Hepatocyte (in vitro differentiated cells): ENCODE measurements around the gene PRELP. TPM values are rescaled to one million over a fixed set of nuclear protein-coding genes. Genes with fewer than 3 reads are reported as not detected.

Experiments used
- DNase-seq: peaks from one replicate; pipeline ENCODE4 v3.0.0-alpha.2; 2016; ENCODE audit warnings: low spot score
- H2AFZ ChIP-seq: fragments of 200-600 bp; sonication (generic); 2 replicates; pipeline ENCODE4 v1.6.0; 2016; ENCODE audit warnings: antibody characterized with exemption, mild to moderate bottlenecking
- H3K27ac ChIP-seq: fragments of 200-600 bp; sonication (generic); 2 replicates; pipeline ENCODE4 v1.5.1; 2016; ENCODE audit warnings: mild to moderate bottlenecking
- H3K27me3 ChIP-seq: fragments of 200-600 bp; sonication (generic); 2 replicates; pipeline ENCODE4 v1.6.1; 2016
- H3K36me3 ChIP-seq: fragments of 200-600 bp; sonication (generic); replicated peaks from 2 replicates; pipeline ENCODE4 v1.5.1; 2016; ENCODE audit warnings: low read depth; ENCODE audit not compliant: insufficient read depth
- H3K4me1 ChIP-seq: fragments of 200-600 bp; sonication (generic); 2 replicates; pipeline ENCODE4 v1.5.1; 2016; ENCODE audit warnings: mild to moderate bottlenecking, moderate library complexity; ENCODE audit not compliant: insufficient read depth
- H3K4me2 ChIP-seq: fragments of 200-600 bp; sonication (generic); 2 replicates; pipeline ENCODE4 v1.6.0; 2016
- H3K4me3 ChIP-seq: fragments of 200-600 bp; sonication (generic); 2 replicates; pipeline ENCODE4 v1.5.1; 2016; ENCODE audit warnings: mild to moderate bottlenecking
- H3K79me2 ChIP-seq: fragments of 200-600 bp; sonication (generic); 2 replicates; pipeline ENCODE4 v1.6.0; 2017; ENCODE audit warnings: mild to moderate bottlenecking
- H3K9me2 ChIP-seq: fragments of 200-600 bp; sonication (generic); replicated peaks from 2 replicates; pipeline ENCODE4 v1.6.0; 2017; ENCODE audit warnings: mild to moderate bottlenecking; ENCODE audit not compliant: insufficient read depth
- H3K9me3 ChIP-seq: fragments of 200-600 bp; sonication (generic); 2 replicates; pipeline ENCODE4 v1.5.1; 2016; ENCODE audit warnings: low read depth, mild to moderate bottlenecking
- H4K20me1 ChIP-seq: fragments of 200-600 bp; sonication (generic); 2 replicates; pipeline ENCODE4 v1.6.0; 2016; ENCODE audit warnings: mild to moderate bottlenecking; ENCODE audit not compliant: insufficient read depth, poor library complexity, severe bottlenecking
- EZH2 ChIP-seq: fragments of 200-600 bp; sonication (generic); IDR thresholded peaks from 2 replicates; pipeline ENCODE4 v1.6.1; 2016; ENCODE audit warnings: antibody characterized with exemption, mild to moderate bottlenecking, borderline replicate concordance
- EZH2phosphoT487 ChIP-seq: fragments of 200-600 bp; sonication (generic); IDR thresholded peaks from one replicate; pipeline ENCODE4 v1.6.1; 2018; ENCODE audit warnings: antibody characterized with exemption, mild to moderate bottlenecking, low read depth, moderate library complexity; ENCODE audit not compliant: unreplicated experiment, severe bottlenecking
- WGBS: methylation state at CpG from one replicate; pipeline ENCODE4 v1.1.6; 2016; ENCODE audit warnings: low lambda C conversion rate; ENCODE audit errors: missing lambda C conversion rate; 5-methylcytosine and 5-hydroxymethylcytosine counted together
- polyA plus RNA-seq: library from polyadenylated mRNA; unstranded; fragments of >200 nt; fragmentation: Nextera tagmentation; extraction: Ambion mirVana; gene quantifications from 2 replicates; pipeline ENCODE4 v1.2.1, GENCODE V29; 2016
- total RNA-seq: library from RNA; depleted of rRNA; stranded (reverse); fragments of >200 nt; gene quantifications from 2 replicates; pipeline ENCODE4 v1.2.3, GENCODE V29; 2014
- TF ChIP-seq, protein P1 (sequence below): fragments of 200-600 bp; sonication (generic); IDR thresholded peaks from 2 replicates; pipeline ENCODE4 v1.5.1; 2016; ENCODE audit warnings: antibody characterized with exemption, mild to moderate bottlenecking; ENCODE audit not compliant: poor library complexity

Gene PRELP
- total and polyA plus RNA-seq, 2 experiments from 2014 or later, result 0.83 to 10.8 TPM

DNA sequence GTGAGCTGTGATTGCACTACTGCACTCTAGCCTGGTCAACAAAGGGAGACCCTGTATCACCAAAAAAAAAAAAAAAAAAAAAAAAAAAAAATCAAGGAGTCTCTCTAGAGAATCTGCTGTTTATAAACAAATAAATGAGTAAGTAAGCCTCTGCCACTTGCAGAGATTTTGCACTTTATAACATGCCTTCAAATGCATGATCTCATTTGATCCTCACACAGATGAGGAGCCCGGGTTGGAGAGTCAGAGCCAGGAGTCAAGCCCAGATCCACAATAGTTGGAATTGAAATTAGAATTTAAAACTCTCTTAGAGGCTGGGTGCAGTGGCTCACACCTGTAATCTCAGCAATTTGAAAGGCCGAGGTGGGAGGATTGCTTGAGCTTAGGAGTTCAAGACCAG lies 4.0 kb downstream of the PRELP start:
- 81% methylated on average over 2 of the region's 2 CpGs for WGBS
- H3K9me3 ChIP-seq, result no peaks in the 10 kb centered on the region
- H3K79me2 ChIP-seq, result no peaks in the 10 kb centered on the region
- H3K36me3 ChIP-seq, result no peaks in the 10 kb centered on the region
- no peaks in the 10 kb centered on the region for H3K9me2 ChIP-seq
- no peaks in the 10 kb centered on the region for H3K27me3 ChIP-seq
- H3K4me1 ChIP-seq, result peaks cover 20% of the 10 kb centered on the region
- H3K4me3 ChIP-seq, result no peak overlapping the region
- TF ChIP-seq EZH2 (no peak), EZH2phosphoT487 (no peak)
- TF ChIP-seq, protein P1, sequence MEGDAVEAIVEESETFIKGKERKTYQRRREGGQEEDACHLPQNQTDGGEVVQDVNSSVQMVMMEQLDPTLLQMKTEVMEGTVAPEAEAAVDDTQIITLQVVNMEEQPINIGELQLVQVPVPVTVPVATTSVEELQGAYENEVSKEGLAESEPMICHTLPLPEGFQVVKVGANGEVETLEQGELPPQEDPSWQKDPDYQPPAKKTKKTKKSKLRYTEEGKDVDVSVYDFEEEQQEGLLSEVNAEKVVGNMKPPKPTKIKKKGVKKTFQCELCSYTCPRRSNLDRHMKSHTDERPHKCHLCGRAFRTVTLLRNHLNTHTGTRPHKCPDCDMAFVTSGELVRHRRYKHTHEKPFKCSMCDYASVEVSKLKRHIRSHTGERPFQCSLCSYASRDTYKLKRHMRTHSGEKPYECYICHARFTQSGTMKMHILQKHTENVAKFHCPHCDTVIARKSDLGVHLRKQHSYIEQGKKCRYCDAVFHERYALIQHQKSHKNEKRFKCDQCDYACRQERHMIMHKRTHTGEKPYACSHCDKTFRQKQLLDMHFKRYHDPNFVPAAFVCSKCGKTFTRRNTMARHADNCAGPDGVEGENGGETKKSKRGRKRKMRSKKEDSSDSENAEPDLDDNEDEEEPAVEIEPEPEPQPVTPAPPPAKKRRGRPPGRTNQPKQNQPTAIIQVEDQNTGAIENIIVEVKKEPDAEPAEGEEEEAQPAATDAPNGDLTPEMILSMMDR, result no peak
- DNase-seq, result no peak
- H3K4me2 ChIP-seq, result no peak overlapping the region
- H4K20me1 ChIP-seq, result no peaks in the 10 kb centered on the region
- no peak overlapping the region for H2AFZ ChIP-seq
- H3K27ac ChIP-seq, result no peak overlapping the region

GRCh38 chr1:203480084-203480483 lies 4.5 kb downstream of the PRELP start:
- DNase-seq, result no peak
- no peaks in the 10 kb centered on the region for H3K9me2 ChIP-seq
- H2AFZ ChIP-seq, result no peak overlapping the region
- H3K27me3 ChIP-seq, result no peaks in the 10 kb centered on the region
- TF ChIP-seq EZH2phosphoT487 (no peak), EZH2 (no peak)
- TF ChIP-seq, protein P1, result no peak
- H3K36me3 ChIP-seq, result no peaks in the 10 kb centered on the region
- no peak overlapping the region for H3K4me3 ChIP-seq
- H3K4me2 ChIP-seq, result no peak overlapping the region
- no peaks in the 10 kb centered on the region for H4K20me1 ChIP-seq
- WGBS, result 75% methylated on average over 2 of the region's 2 CpGs
- no peaks in the 10 kb centered on the region for H3K79me2 ChIP-seq
- H3K9me3 ChIP-seq, result no peaks in the 10 kb centered on the region
- peaks cover 20% of the 10 kb centered on the region for H3K4me1 ChIP-seq
- H3K27ac ChIP-seq, result peak overlapping the region; percentile 65

GRCh38 chr1:203480525-203481084 lies 5.0 kb downstream of the PRELP start:
- WGBS, result 43% methylated on average over 6 of the region's 6 CpGs
- TF ChIP-seq EZH2 (no peak), EZH2phosphoT487 (no peak)
- TF ChIP-seq, protein P1, result no peak

More at GRCh38 chr1:203480525-203481084, 5.0 kb downstream of the PRELP start:
- Histone ChIP-seq H3K79me2 (no peaks in the 10 kb centered on the region), H3K4me1 (peaks cover 16% of the 10 kb centered on the region), H3K27me3 (no peaks in the 10 kb centered on the region), H3K36me3 (no peaks in the 10 kb centered on the region), H3K9me3 (no peaks in the 10 kb centered on the region), H3K9me2 (no peaks in the 10 kb centered on the region), H3K27ac (peak overlapping the region; percentile 65), H3K4me2 (no peak overlapping the region), H3K4me3 (no peak overlapping the region), H2AFZ (no peak overlapping the region), H4K20me1 (no peaks in the 10 kb centered on the region)
- DNase-seq, result peak; percentile 66
